ENCODE data around the gene DGKI.

The DGKI gene

DNA sequence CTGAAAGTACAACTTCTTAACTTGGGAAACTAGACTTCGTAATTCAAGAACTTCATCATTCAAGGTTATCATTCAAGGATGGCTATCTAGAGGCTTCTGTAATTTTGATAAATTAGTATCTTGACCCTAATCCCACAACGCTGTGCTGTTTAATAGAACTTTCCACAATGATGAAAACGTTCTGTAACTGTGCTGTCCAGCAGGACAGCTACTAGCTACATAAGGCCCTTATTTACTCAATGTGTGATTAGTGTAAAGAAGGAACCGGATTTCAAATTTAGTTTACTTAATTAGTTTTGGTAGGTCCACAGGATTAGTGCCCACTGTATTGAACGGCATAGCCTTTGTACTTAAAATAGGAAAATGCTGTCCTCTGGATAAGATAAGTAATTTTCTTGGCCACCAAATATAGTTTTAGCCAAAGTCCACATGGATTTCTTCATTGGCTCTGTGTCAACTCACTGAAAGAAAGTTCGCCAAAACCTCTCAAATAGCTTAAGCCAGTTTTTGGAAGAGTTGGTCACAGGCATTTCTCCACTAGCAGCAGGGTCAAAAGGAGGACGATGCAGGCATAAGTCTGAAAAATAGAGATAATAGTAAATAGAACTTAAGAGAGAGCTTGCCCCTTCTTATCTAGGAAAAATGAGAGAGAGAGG lies 17.3 kb downstream of the DGKI start:
- H4K20me1 ChIP-seq (ENCODE audit: low read depth, low read length) = no peaks in the 10 kb centered on the region
- H3K4me2 ChIP-seq (ENCODE audit: low read depth, low read length, poor library complexity, severe bottlenecking) = no peak overlapping the region
- no peaks in the 10 kb centered on the region for H3K79me2 ChIP-seq (ENCODE audit: insufficient read depth, low read length)
- H3K9me3 ChIP-seq (ENCODE audit: insufficient read depth, low read length) = peaks cover 7% of the 10 kb centered on the region
- H3K36me3 ChIP-seq (ENCODE audit: low read length) = no peaks in the 10 kb centered on the region
- no peaks in the 10 kb centered on the region for H3K9me2 ChIP-seq (replicated peaks; ENCODE audit: insufficient read depth, low read length)
- no peak overlapping the region for H3K9ac ChIP-seq (ENCODE audit: low read length)
- TF ChIP-seq EZH2phosphoT487 (conservative IDR thresholded peaks at IDR 0.05; ENCODE audit: low read length) (no peak), CTCF (IDR thresholded peaks at IDR 0.05; ENCODE audit: insufficient read depth, low read length, poor library complexity, severe bottlenecking) (no peak)
- no peak overlapping the region for H3K4me3 ChIP-seq (ENCODE audit: insufficient read depth, low read length, poor library complexity, severe bottlenecking)
- H3K27ac ChIP-seq (ENCODE audit: low read depth, low read length) = no peak overlapping the region
- no peaks in the 10 kb centered on the region for H3F3A ChIP-seq (ENCODE audit: insufficient read depth)
- no peaks in the 10 kb centered on the region for H3K27me3 ChIP-seq (ENCODE audit: low read length)
- no peak overlapping the region for H2AFZ ChIP-seq (ENCODE audit: low read depth, low read length, severe bottlenecking)

DNA sequence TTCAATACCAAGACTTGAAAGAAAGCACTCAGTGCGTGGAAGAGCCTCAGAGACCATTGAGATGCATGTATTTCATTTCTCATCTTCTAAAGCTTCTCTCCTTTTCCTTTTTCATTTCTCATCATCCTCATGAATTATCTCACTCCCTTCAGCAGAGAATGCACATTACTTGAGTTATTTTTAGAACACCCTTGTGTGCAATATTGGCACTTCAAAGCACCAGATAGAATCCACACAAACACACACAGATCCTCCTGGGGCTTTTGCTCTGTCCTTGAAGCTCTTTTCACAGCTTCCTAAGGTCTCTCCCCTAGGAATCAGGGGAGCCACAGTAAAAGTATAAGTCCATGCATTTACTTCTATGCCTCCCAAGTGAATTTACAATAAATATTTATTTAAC lies 18.3 kb downstream of the DGKI start:
- Histone ChIP-seq H3K79me2 (ENCODE audit: insufficient read depth, low read length) (no peaks in the 10 kb centered on the region), H3K4me2 (ENCODE audit: low read depth, low read length, poor library complexity, severe bottlenecking) (no peak overlapping the region)

GRCh38 chr7:137825489-137825888 lies 21.3 kb downstream of the DGKI start:
- H3K4me2 ChIP-seq (ENCODE audit: low read depth, low read length, poor library complexity, severe bottlenecking) = no peak overlapping the region
- no peaks in the 10 kb centered on the region for H3K79me2 ChIP-seq (ENCODE audit: insufficient read depth, low read length)
- H3K4me3 ChIP-seq (ENCODE audit: insufficient read depth, low read length, poor library complexity, severe bottlenecking) = no peak overlapping the region
- no peak overlapping the region for H3K9ac ChIP-seq (ENCODE audit: low read length)
- TF ChIP-seq CTCF (IDR thresholded peaks at IDR 0.05; ENCODE audit: insufficient read depth, low read length, poor library complexity, severe bottlenecking) (no peak), EZH2phosphoT487 (conservative IDR thresholded peaks at IDR 0.05; ENCODE audit: low read length) (no peak)
- no peaks in the 10 kb centered on the region for H3K36me3 ChIP-seq (ENCODE audit: low read length)
- H2AFZ ChIP-seq (ENCODE audit: low read depth, low read length, severe bottlenecking) = no peak overlapping the region
- no peaks in the 10 kb centered on the region for H3K9me2 ChIP-seq (replicated peaks; ENCODE audit: insufficient read depth, low read length)
- H4K20me1 ChIP-seq (ENCODE audit: low read depth, low read length) = no peaks in the 10 kb centered on the region
- no peaks in the 10 kb centered on the region for H3K9me3 ChIP-seq (ENCODE audit: insufficient read depth, low read length)
- H3F3A ChIP-seq (ENCODE audit: insufficient read depth) = no peaks in the 10 kb centered on the region
- no peaks in the 10 kb centered on the region for H3K27me3 ChIP-seq (ENCODE audit: low read length)
- no peak overlapping the region for H3K27ac ChIP-seq (ENCODE audit: low read depth, low read length)

More for the DNA sequence above, 18.3 kb downstream of the DGKI start:
- H3K36me3 ChIP-seq (ENCODE audit: low read length) = no peaks in the 10 kb centered on the region
- no peaks in the 10 kb centered on the region for H3K27me3 ChIP-seq (ENCODE audit: low read length)
- no peak for TF ChIP-seq EZH2phosphoT487 (conservative IDR thresholded peaks at IDR 0.05; ENCODE audit: low read length)
- TF ChIP-seq CTCF (IDR thresholded peaks at IDR 0.05; ENCODE audit: insufficient read depth, low read length, poor library complexity, severe bottlenecking) = no peak
- H4K20me1 ChIP-seq (ENCODE audit: low read depth, low read length) = no peaks in the 10 kb centered on the region
- H3K27ac ChIP-seq (ENCODE audit: low read depth, low read length) = no peak overlapping the region
- H3F3A ChIP-seq (ENCODE audit: insufficient read depth) = no peaks in the 10 kb centered on the region
- H3K9me2 ChIP-seq (replicated peaks; ENCODE audit: insufficient read depth, low read length) = no peaks in the 10 kb centered on the region
- H3K9ac ChIP-seq (ENCODE audit: low read length) = no peak overlapping the region
- H3K4me3 ChIP-seq (ENCODE audit: insufficient read depth, low read length, poor library complexity, severe bottlenecking) = no peak overlapping the region
- no peak overlapping the region for H2AFZ ChIP-seq (ENCODE audit: low read depth, low read length, severe bottlenecking)
- H3K9me3 ChIP-seq (ENCODE audit: insufficient read depth, low read length) = peaks cover 7% of the 10 kb centered on the region
